Thymus (tissue), 11 donors: ENCODE results near the gene PRPF40B. TPM values are rescaled to one million over a fixed set of nuclear protein-coding genes. Genes with fewer than 3 reads are reported as not detected.

Experiments
- DNase-seq, 9 donors: peaks; one replicate each; pipeline ENCODE4 v3.0.0-alpha.2; 2013; ENCODE audit warnings: low spot score in 9 of 9, low read depth in 6 of 9, missing footprints in 1 of 9
- H3K27ac ChIP-seq, 2 donors: one replicate each; pipeline ENCODE4 v1.5.1; 2013; ENCODE audit warnings: control low read depth in 1 of 2, low read depth in 1 of 2, low read length in 1 of 2, mild to moderate bottlenecking in 1 of 2, moderate library complexity in 1 of 2
- H3K27me3 ChIP-seq, 2 donors: one replicate each; pipeline ENCODE4 v1.5.1; 2013; ENCODE audit warnings: low read length in 1 of 2; ENCODE audit not compliant: control insufficient read depth in 2 of 2, insufficient read depth in 1 of 2
- H3K36me3 ChIP-seq, 2 donors: one replicate each; pipeline ENCODE4 v1.5.1; 2013; ENCODE audit warnings: low read length in 1 of 2, mild to moderate bottlenecking in 1 of 2, moderate library complexity in 1 of 2; ENCODE audit not compliant: control insufficient read depth in 2 of 2, insufficient read depth in 2 of 2
- H3K4me1 ChIP-seq, 2 donors: one replicate each; pipeline ENCODE4 v1.5.1; 2013; ENCODE audit warnings: low read length in 2 of 2; ENCODE audit not compliant: control insufficient read depth in 2 of 2, insufficient read depth in 2 of 2
- H3K4me3 ChIP-seq, 2 donors: one replicate each; pipeline ENCODE4 v1.5.1; 2013; ENCODE audit warnings: low read length in 2 of 2, control low read depth in 1 of 2, mild to moderate bottlenecking in 1 of 2
- H3K9me3 ChIP-seq, 2 donors: one replicate each; pipeline ENCODE4 v1.5.1; 2013; ENCODE audit warnings: low read length in 1 of 2, mild to moderate bottlenecking in 1 of 2; ENCODE audit not compliant: control insufficient read depth in 2 of 2, insufficient read depth in 1 of 2
- WGBS: extraction: QIAGEN DNeasy Blood & Tissue Kit; methylation state at CpG from one replicate; pipeline ENCODE4 v1.1.7; 2013; 5-methylcytosine and 5-hydroxymethylcytosine counted together
- polyA plus RNA-seq: library from polyadenylated mRNA; stranded (reverse); fragments of 200-250 nt; gene quantifications from one replicate; pipeline ENCODE4 v1.2.3, GENCODE V29; 2013
- total RNA-seq: library from RNA; stranded (reverse); fragments of 120-200 nt; gene quantifications from one replicate; pipeline ENCODE4 v1.2.4, GENCODE V29; 2013
- donor health status: healthy.

The PRPF40B gene
- total and polyA plus RNA-seq, 2 donors = 4.9 to 16.6 TPM

- Histone ChIP-seq H3K4me1 (peaks cover 0 to 5% of the 10 kb centered on the region in 2 donors), H3K4me3 (no peak overlapping the region)
- 92% methylated on average over 3 of the region's 3 CpGs for WGBS
These were observed 60.4 kb downstream of the PRPF40B start for GRCh38 chr12:49683599-49684309.

DNA sequence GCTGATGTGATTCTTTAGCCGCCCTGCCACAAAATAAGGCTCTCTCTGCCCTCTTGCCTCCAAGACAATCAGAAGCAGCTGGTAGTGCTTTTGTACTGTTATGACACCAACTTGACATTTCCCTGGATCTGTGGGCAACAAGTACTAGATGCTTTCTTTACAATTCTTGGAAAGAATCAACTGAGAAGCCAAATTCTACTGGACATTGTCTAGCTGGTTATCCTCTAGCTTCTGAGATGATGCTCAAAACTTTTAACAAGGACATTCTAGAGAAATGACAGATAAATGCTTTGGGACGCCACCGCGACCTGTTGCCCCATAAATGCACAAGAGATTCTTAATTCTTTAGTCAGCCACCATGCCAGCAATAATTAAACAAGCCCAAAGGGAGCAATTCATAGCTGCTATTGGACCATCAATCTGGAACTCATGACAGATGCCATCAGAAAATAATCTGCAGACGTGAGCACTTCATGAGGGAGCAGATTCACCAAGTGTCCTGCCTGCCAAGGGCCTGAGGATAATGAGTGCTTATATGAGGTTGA is 61.0 kb downstream of the PRPF40B start:
- Histone ChIP-seq H3K36me3 (no peaks in the 10 kb centered on the region), H3K27ac (no peak overlapping the region), H3K4me1 (peaks cover 0 to 5% of the 10 kb centered on the region in 2 donors), H3K9me3 (no peaks in the 10 kb centered on the region), H3K27me3 (no peaks in the 10 kb centered on the region), H3K4me3 (no peak overlapping the region)
- DNase-seq = no peak
- WGBS = over 99% methylated on average over 5 of the region's 5 CpGs

More at GRCh38 chr12:49683599-49684309, 60.4 kb downstream of the PRPF40B start:
- Histone ChIP-seq H3K9me3 (no peaks in the 10 kb centered on the region), H3K36me3 (no peaks in the 10 kb centered on the region), H3K27ac (no peak overlapping the region), H3K27me3 (no peaks in the 10 kb centered on the region)
- no peak for DNase-seq

- H3K27ac ChIP-seq = no peak overlapping the region
- no peak for DNase-seq
- WGBS = 95% methylated on average over 2 of the region's 2 CpGs
These were observed 64.6 kb downstream of the PRPF40B start for GRCh38 chr12:49687941-49688340.

GRCh38 chr12:49689237-49689636 is 65.9 kb downstream of the PRPF40B start:
- no peak for DNase-seq
- Histone ChIP-seq H3K4me3 (no peak overlapping the region), H3K9me3 (no peaks in the 10 kb centered on the region), H3K36me3 (no peaks in the 10 kb centered on the region), H3K27me3 (no peaks in the 10 kb centered on the region), H3K27ac (no peak overlapping the region), H3K4me1 (peaks cover 0 to 8% of the 10 kb centered on the region in 2 donors)
- 96% methylated on average over 2 of the region's 2 CpGs for WGBS

More at GRCh38 chr12:49687941-49688340, 64.6 kb downstream of the PRPF40B start:
- Histone ChIP-seq H3K4me3 (no peak overlapping the region), H3K27me3 (no peaks in the 10 kb centered on the region), H3K36me3 (no peaks in the 10 kb centered on the region), H3K9me3 (no peaks in the 10 kb centered on the region), H3K4me1 (peaks cover 0 to 10% of the 10 kb centered on the region in 2 donors)

DNA sequence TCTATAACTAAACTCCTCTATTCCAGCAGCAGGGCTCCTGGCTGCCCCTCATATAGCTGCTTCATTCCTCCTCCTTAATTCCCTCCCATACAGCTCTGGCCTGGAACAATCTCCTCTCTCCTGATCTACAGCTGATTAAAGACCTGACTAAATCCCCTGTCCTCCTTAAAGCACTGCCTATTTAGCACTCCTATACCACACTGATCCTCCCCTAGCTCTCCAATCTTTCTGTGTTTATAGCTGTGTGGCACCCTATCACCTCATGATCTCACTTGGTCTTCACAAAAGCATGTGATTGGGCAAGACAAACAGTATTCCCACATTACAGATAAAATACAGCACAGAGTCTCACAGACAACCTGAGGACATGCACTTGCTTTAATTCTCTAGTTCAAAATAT is 66.4 kb downstream of the PRPF40B start:
- H3K27ac ChIP-seq = no peak overlapping the region

GRCh38 chr12:49692851-49693250 is 69.5 kb downstream of the PRPF40B start:
- Histone ChIP-seq H3K4me3 (no peak overlapping the region), H3K9me3 (no peaks in the 10 kb centered on the region), H3K27me3 (no peaks in the 10 kb centered on the region), H3K36me3 (no peaks in the 10 kb centered on the region), H3K4me1 (peaks cover 0 to 8% of the 10 kb centered on the region in 2 donors), H3K27ac (no peak overlapping the region)
- 95% methylated on average over 3 of the region's 3 CpGs for whole genome bisulfite sequencing
- no peak for DNase-seq

More for the DNA sequence above, 66.4 kb downstream of the PRPF40B start:
- Histone ChIP-seq H3K4me3 (no peak overlapping the region), H3K36me3 (no peaks in the 10 kb centered on the region), H3K27me3 (no peaks in the 10 kb centered on the region), H3K9me3 (no peaks in the 10 kb centered on the region), H3K4me1 (peaks cover 0 to 8% of the 10 kb centered on the region in 2 donors)
- DNase-seq = no peak

- WGBS = 96% methylated on average over 8 of the region's 8 CpGs
- H3K4me3 ChIP-seq = no peak overlapping the region
- H3K4me1 ChIP-seq = peaks cover 2 to 16% of the 10 kb centered on the region in 2 donors
- no peak overlapping the region for H3K27ac ChIP-seq
- no peaks in the 10 kb centered on the region for H3K9me3 ChIP-seq
- no peaks in the 10 kb centered on the region for H3K36me3 ChIP-seq
- no peaks in the 10 kb centered on the region for H3K27me3 ChIP-seq
- no peak for DNase-seq
These were observed 70.6 kb downstream of the PRPF40B start for GRCh38 chr12:49693931-49694444.

Other genes with a start within 250 kb of the PRPF40B start
- gene KCNH3, start 84.5 kb upstream of the PRPF40B start, total RNA-seq = 1.4 TPM
- 3.3 TPM for gene KCNH3, start 84.5 kb upstream of the PRPF40B start, polyA plus RNA-seq
- gene MCRS1, start 55.4 kb upstream of the PRPF40B start, total RNA-seq = 52.6 TPM
- 65.5 TPM for gene MCRS1, start 55.4 kb upstream of the PRPF40B start, polyA plus RNA-seq
- 0.09 TPM for gene FAM186B, start 17.9 kb upstream of the PRPF40B start, total RNA-seq
- 0.09 TPM for gene FAM186B, start 17.9 kb upstream of the PRPF40B start, polyA plus RNA-seq
- gene FMNL3, start 83.8 kb downstream of the PRPF40B start, total RNA-seq = 26.1 TPM
- 9.8 TPM for gene FMNL3, start 83.8 kb downstream of the PRPF40B start, polyA plus RNA-seq
- gene TMBIM6, start 118.0 kb downstream of the PRPF40B start, total RNA-seq = 254 TPM
- 161 TPM for gene TMBIM6, start 118.0 kb downstream of the PRPF40B start, polyA plus RNA-seq
- gene NCKAP5L, start 204.9 kb downstream of the PRPF40B start, total RNA-seq = 5.6 TPM
- 17.5 TPM for gene NCKAP5L, start 204.9 kb downstream of the PRPF40B start, polyA plus RNA-seq
- gene BCDIN3D, start 219.5 kb downstream of the PRPF40B start, total RNA-seq = 5.2 TPM
- 7.0 TPM for gene BCDIN3D, start 219.5 kb downstream of the PRPF40B start, polyA plus RNA-seq